GM13977 (cell line): Measurements from ENCODE around the gene RINT1.

Experiments
- DNase-seq: peaks from one replicate; pipeline ENCODE4 v3.0.0; 2012; ENCODE audit warnings: low spot score
- CTCF ChIP-seq: IDR thresholded peaks from 2 replicates; pipeline ENCODE4 v1.5.1; 2012; ENCODE audit warnings: mild to moderate bottlenecking, control low read depth; ENCODE audit not compliant: insufficient read depth; ENCODE audit errors: extremely low read depth, missing control alignments
- in situ Hi-C: fragments of 300-500 bp; cut with MboI; formaldehyde crosslinking; loops from one replicate; pipeline ENCODE4 v1.12.0; 2022; ENCODE audit warnings: low sequenced_read_pairs, low pct_unique_long_range_greater_than_20kb, mixed read lengths, inconsistent platforms; ENCODE audit not compliant: unreplicated experiment

RINT1 gene

GRCh38 chr7:105531792-105532671, at the start of gene RINT1:
Gene RINT1 (plus strand): TSS chr7:105532201. CDS start chr7:105532316, 115 bp downstream.
- peak; percentile 86 for TF ChIP-seq CTCF
- in situ Hi-C loops = no loop called here
- DNase-seq = peak; percentile 86

GRCh38 chr7:105487579-105488571, 44.1 kb upstream of the RINT1 start:
- peak; percentile 41 for TF ChIP-seq CTCF
- in situ Hi-C loops = no loop called here
- DNase-seq = peak; percentile 30

DNA sequence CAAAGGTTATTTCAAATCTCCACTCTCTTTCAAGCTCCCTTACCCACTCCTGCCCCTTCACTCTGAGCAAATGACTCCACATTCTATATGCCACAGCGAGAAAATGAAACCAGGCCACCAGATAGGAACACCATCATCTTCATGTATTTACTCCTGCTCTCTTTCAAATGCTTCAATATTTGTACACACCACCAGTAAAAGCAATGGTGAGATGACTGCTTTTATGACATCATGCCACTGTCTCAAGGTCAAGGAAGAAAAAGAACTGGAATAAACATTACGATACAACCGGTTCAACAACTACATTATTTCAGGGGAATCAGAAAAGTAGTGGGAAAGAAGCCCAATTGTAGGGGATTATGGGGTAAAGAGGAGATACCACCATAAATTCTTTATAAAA, 42.6 kb upstream of the RINT1 start:
- no peak for DNase-seq
- TF ChIP-seq CTCF = no peak
- in situ Hi-C loops = no loop called here

DNA sequence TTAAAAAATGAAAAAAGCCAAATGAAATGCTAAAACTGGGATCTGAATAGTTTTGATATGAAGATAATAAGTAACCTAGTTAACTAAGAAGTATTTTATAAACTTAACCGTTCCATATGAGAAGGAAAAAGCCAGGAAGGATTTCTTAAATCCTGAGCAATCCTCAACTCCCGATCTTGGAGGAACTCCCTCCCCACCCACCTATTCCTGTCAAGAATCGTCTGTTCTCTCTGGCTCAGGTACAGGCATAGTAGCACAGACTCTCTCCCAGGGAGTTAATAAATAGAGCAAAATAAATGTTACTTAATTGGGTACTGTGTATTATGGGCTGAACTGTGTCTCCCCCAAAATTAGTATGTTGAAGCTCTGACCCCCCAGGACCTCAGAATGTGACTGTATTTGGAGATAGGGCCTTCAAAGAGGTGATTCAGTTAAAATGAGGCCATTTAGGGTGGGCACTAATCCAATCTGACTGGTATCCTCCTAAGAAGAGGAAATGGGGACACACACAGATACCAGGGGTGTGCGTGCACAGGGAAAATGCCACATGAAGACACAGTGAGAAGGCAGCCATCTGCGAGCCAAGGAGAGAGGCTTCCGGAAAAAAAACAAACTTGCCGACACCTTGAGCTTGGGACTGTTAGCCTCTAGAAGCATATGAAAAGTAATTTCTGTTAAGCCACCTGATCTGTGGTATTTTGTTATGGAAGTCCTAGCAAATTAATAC, 38.6 kb upstream of the RINT1 start:
- in situ Hi-C loops = no loop called here
- no peak for TF ChIP-seq CTCF
- no peak for DNase-seq

DNA sequence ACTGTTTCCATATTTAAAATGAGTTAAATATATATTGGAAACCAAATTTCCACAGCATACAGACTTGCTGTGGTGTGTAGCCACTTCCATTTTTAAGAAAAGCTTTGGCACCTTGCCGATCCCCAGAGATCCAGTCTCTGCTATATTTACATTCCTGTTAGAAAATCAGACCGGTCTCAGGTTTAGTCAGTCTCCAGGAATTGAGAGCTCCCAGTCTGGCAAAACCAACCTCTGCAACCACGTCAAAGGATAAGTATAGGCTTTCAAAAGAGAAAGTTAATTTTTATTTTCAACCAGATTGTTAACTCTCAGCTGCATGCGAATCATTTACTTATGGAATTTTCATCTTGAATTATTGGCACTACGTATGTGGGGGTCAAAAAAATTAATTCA, 38.1 kb upstream of the RINT1 start:
- DNase-seq = no peak
- in situ Hi-C loops = no loop called here
- TF ChIP-seq CTCF = no peak

GRCh38 chr7:105496521-105496920, 35.5 kb upstream of the RINT1 start:
- in situ Hi-C loops = no loop called here
- no peak for TF ChIP-seq CTCF
- DNase-seq = no peak
